Sigmoid colon (tissue), 3 donors: ENCODE results near the gene PRXL2B.

Experiments used
- CTCF ChIP-seq, 4 experiments: fragments of 450-650 bp in 3 of 4; fragments of 200-600 bp in 1 of 4; IDR thresholded peaks; one replicate each; pipeline ENCODE4 v1.5.1; 2016 to 2019; ENCODE audit warnings: antibody characterized with exemption in 4 of 4, mild to moderate bottlenecking in 3 of 4, moderate library complexity in 2 of 4
- POLR2A ChIP-seq, 2 donors: fragments of 450-650 bp; IDR thresholded peaks; one replicate each; pipeline ENCODE4 v1.6.1; 2016; ENCODE audit warnings: antibody characterized with exemption in 2 of 2, mild to moderate bottlenecking in 2 of 2, moderate library complexity in 2 of 2

GRCh38 chr1:2585318-2586092 lies 1.1 kb upstream of the PRXL2B start:
- TF ChIP-seq CTCF (IDR thresholded peaks at IDR 0.05) (no peak), POLR2A (IDR thresholded peaks at IDR 0.05) (peak; percentile 77 to 83)
